ENCODE results near the gene COL6A3. TPM values are rescaled to one million over a fixed set of nuclear protein-coding genes. Genes with fewer than 3 reads are reported as not detected.

The COL6A3 gene
- total and polyA plus RNA-seq, 3 experiments from 2014 or later = 0.56 to 9.5 (median 7.0) TPM

DNA sequence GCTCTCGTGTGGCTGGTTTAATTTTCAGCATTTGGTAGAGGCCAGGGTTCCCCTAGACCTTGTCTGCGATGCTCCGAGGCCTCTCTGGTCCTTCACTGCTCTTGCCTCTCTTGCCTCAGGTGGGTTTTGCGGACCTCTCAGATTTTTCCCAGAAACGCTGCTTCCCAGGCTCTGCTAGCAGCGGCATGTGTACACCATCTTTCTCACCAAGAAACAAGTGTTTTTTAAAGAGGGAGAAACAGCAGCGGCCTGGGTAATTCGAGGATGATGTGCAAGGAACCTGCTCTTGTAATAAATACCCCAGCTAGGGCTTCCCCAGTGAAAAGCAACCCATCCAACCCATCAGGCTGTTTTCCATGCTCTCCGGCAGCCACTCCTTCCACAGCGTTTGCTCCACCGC is 33.5 kb upstream of the COL6A3 start:
- ChIA-PET POLR2A (no interaction called here), CTCF (interaction anchor here (1.5 kb wide), 1 partner anchor 13 kb away, joined by 5 read pairs; no protein-coding TSS in a partner anchor)
- peak overlapping the region in 1 of 8 donors; percentile 43 for H3K27ac Mint-ChIP-seq
- Histone ChIP-seq H3K27ac (ENCODE audit: low read depth, low read length) (no peak overlapping the region), H3K36me3 (ENCODE audit: insufficient read depth, low read length) (no peaks in the 10 kb centered on the region), H3K9me3 (ENCODE audit: low read length) (no peaks in the 10 kb centered on the region), H3K4me1 (ENCODE audit: insufficient read depth, low read length) (no peaks in the 10 kb centered on the region), H3K27me3 (ENCODE audit: insufficient read depth, low read length, poor library complexity, severe bottlenecking) (no peaks in the 10 kb centered on the region), H3K4me3 (ENCODE audit: low read length) (no peak overlapping the region)
- H3K27me3 Mint-ChIP-seq = peaks cover 0 to 3% of the 10 kb centered on the region in 2 donors
- no peak overlapping the region for H3K4me3 Mint-ChIP-seq
- H3K9me3 Mint-ChIP-seq = no peaks in the 10 kb centered on the region
- no peak for DNase-seq
- H3K4me1 Mint-ChIP-seq = no peaks in the 10 kb centered on the region
- no peaks in the 10 kb centered on the region for H3K36me3 Mint-ChIP-seq

DNA sequence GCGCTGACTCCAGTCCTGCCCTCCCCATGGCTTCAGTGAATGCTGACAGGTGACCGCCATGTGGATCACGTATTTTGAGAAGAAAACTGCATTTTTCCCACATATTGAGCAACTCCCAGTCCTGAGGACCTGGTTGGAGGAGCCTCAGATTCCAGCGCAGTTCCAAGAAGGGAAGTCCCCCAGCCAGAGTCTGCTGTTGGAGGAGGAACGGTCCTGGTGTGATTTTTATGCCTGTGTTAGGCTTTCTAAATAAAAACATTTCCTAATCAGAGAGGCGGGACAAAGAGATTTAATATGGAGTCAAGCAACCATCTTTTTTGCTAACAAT is 32.3 kb upstream of the COL6A3 start:
- H3K9me3 ChIP-seq (ENCODE audit: low read length) = no peaks in the 10 kb centered on the region
- H3K4me1 Mint-ChIP-seq = peaks cover 7 to 10% (median 10%) of the 10 kb centered on the region in 3 donors
- no peak overlapping the region for H3K27ac Mint-ChIP-seq
- H3K9me3 Mint-ChIP-seq = no peaks in the 10 kb centered on the region
- H3K4me1 ChIP-seq (ENCODE audit: insufficient read depth, low read length) = peaks cover 7% of the 10 kb centered on the region
- peaks cover 0 to 1% of the 10 kb centered on the region in 2 donors for H3K27me3 Mint-ChIP-seq
- POLR2A ChIA-PET = no interaction called here
- H3K36me3 Mint-ChIP-seq = no peaks in the 10 kb centered on the region
- no peaks in the 10 kb centered on the region for H3K36me3 ChIP-seq (ENCODE audit: insufficient read depth, low read length)
- H3K27me3 ChIP-seq (ENCODE audit: insufficient read depth, low read length, poor library complexity, severe bottlenecking) = no peaks in the 10 kb centered on the region
- CTCF ChIA-PET = no interaction called here
- H3K27ac ChIP-seq (ENCODE audit: low read depth, low read length) = no peak overlapping the region
- DNase-seq = no peak
- no peak overlapping the region for H3K4me3 ChIP-seq (ENCODE audit: low read length)
- no peak overlapping the region for H3K4me3 Mint-ChIP-seq

DNA sequence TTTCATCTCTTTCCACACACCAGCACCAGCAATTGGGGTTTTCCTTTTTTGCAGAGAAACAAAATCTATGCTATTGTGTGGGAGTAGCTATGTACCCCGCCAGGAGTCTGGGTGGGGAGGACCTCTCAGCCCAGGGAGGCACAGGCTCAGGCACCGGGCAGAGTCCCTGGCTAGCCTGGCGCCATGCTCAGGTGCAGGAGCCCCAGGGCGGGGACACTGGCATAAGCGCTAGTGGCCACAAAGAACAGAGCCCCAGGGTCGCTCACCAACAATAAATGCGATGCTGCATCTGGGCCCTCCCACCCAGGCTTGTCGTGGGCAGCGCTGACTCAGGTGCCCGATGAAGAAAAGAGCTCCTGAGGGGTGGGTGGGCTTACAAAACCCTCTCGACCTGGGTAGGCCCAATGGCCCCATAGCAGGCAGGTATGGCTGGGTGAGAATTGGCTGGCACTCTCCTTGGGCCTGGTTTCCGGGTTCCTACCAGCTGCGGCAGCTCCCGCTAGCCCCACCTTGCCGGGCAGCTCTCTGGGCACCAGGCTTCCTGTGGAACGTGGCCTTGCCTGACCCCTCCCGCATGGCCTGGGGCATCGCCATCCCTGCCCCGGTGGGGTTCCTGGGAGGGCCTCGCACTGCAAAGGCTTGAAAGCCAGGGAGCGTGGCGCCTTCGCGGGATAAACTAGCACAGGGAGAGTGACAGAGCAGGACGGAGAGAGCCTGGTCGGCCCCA is 31.8 kb upstream of the COL6A3 start:
- Histone ChIP-seq H3K4me3 (ENCODE audit: low read length) (no peak overlapping the region), H3K27ac (ENCODE audit: low read depth, low read length) (no peak overlapping the region), H3K9me3 (ENCODE audit: low read length) (no peaks in the 10 kb centered on the region), H3K36me3 (ENCODE audit: insufficient read depth, low read length) (no peaks in the 10 kb centered on the region), H3K27me3 (ENCODE audit: insufficient read depth, low read length, poor library complexity, severe bottlenecking) (no peaks in the 10 kb centered on the region), H3K4me1 (ENCODE audit: insufficient read depth, low read length) (peaks cover 13% of the 10 kb centered on the region)
- H3K9me3 Mint-ChIP-seq = no peaks in the 10 kb centered on the region
- no peak overlapping the region for H3K4me3 Mint-ChIP-seq
- ChIA-PET CTCF (no interaction called here), POLR2A (no interaction called here)
- no peak for DNase-seq
- peaks cover 0 to 1% of the 10 kb centered on the region in 2 donors for H3K27me3 Mint-ChIP-seq
- H3K36me3 Mint-ChIP-seq = no peaks in the 10 kb centered on the region
- no peak overlapping the region for H3K27ac Mint-ChIP-seq
- H3K4me1 Mint-ChIP-seq = peaks cover 11 to 16% (median 15%) of the 10 kb centered on the region in 3 donors

DNA sequence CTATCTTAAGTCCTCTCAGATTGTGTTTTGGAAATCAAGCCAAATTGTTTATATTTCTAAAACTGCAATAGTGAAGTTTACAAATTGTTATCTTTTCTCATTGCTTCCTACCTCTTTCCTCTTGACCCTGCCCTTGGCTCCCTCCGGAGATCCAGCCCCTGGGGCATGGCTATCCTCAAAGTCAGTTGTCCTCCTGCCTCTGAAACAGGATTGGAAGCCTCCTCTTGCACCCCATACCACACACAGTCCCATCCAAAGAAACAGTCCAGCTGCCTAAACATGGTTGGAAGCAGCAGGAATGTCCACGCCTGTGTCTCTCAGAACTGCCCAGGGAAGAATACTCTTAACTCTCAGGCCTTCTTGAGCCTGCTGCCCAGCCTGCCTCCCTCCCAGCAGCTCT is 30.1 kb upstream of the COL6A3 start:
- CTCF ChIA-PET = interaction anchor here (2.7 kb wide), 1 partner anchor 22 kb away, joined by 10 read pairs; no protein-coding TSS in a partner anchor
- no peak overlapping the region for H3K27ac Mint-ChIP-seq
- POLR2A ChIA-PET = no interaction called here

DNA sequence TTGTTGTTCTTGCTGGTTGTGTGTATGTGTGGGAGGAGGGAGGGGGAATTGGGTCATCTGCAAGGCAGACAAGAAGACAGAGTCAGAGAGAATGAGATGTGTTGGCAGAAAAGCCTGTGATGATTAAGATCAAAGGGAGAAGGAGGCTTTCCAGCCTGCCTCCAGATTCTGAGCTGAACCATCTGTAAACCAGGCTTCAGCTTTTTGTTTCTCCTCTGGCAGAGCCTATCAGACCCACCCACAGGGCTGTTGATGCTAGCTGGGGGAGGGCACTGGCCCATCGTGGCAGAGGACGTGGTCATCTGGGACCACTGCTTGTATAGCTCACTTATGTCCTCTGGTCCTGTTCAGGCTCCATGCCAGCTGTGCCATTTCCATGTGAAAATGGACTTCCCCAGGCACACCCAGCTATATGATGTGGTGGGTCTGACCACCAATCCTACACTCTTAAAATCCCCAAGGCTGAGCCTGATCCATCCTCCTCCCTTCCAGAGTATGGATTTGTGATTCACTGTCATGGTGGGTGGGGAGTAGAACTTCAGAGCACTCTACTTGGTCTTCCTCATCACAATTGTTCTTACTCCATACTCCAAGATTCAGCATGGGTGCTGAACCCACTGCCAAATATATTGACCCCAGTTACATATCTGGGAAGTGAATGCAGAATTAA is 27.8 kb upstream of the COL6A3 start:
- Histone ChIP-seq H3K27me3 (ENCODE audit: insufficient read depth, low read length, poor library complexity, severe bottlenecking) (no peaks in the 10 kb centered on the region), H3K36me3 (ENCODE audit: insufficient read depth, low read length) (no peaks in the 10 kb centered on the region), H3K27ac (ENCODE audit: low read depth, low read length) (no peak overlapping the region), H3K4me1 (ENCODE audit: insufficient read depth, low read length) (peaks cover 38% of the 10 kb centered on the region), H3K4me3 (ENCODE audit: low read length) (no peak overlapping the region), H3K9me3 (ENCODE audit: low read length) (no peaks in the 10 kb centered on the region)
- Mint-ChIP-seq H3K9me3 (no peaks in the 10 kb centered on the region), H3K27ac (peak overlapping the region in 6 of 8 donors; percentile 10 to 72 (median 65)), H3K4me1 (peaks cover 18 to 31% (median 28%) of the 10 kb centered on the region in 3 donors), H3K36me3 (peaks cover 0 to 5% (median 0%) of the 10 kb centered on the region in 3 donors), H3K4me3 (no peak overlapping the region), H3K27me3 (peaks cover 0 to 1% of the 10 kb centered on the region in 2 donors)
- ChIA-PET POLR2A (no interaction called here), CTCF (interaction anchor here (1.1 to 2.3 kb wide), 3 partner anchors 20 to 34 kb away, joined by 3 to 9 read pairs (median 8); no protein-coding TSS in a partner anchor)
- peak in 1 of 5 donors; percentile 49 for DNase-seq

More for the DNA sequence above, 30.1 kb upstream of the COL6A3 start:
- H3K9me3 ChIP-seq (ENCODE audit: low read length) = no peaks in the 10 kb centered on the region
- no peak overlapping the region for H3K4me3 Mint-ChIP-seq
- H3K27me3 Mint-ChIP-seq = peaks cover 0 to 1% of the 10 kb centered on the region in 2 donors
- H3K27ac ChIP-seq (ENCODE audit: low read depth, low read length) = no peak overlapping the region
- H3K4me3 ChIP-seq (ENCODE audit: low read length) = no peak overlapping the region
- no peaks in the 10 kb centered on the region for H3K9me3 Mint-ChIP-seq
- no peaks in the 10 kb centered on the region for H3K27me3 ChIP-seq (ENCODE audit: insufficient read depth, low read length, poor library complexity, severe bottlenecking)
- peaks cover 23% of the 10 kb centered on the region for H3K4me1 ChIP-seq (ENCODE audit: insufficient read depth, low read length)
- no peaks in the 10 kb centered on the region for H3K36me3 ChIP-seq (ENCODE audit: insufficient read depth, low read length)
- H3K4me1 Mint-ChIP-seq = peaks cover 15 to 23% (median 20%) of the 10 kb centered on the region in 3 donors
- no peak for DNase-seq
- peaks cover 0 to 5% (median 0%) of the 10 kb centered on the region in 3 donors for H3K36me3 Mint-ChIP-seq

DNA sequence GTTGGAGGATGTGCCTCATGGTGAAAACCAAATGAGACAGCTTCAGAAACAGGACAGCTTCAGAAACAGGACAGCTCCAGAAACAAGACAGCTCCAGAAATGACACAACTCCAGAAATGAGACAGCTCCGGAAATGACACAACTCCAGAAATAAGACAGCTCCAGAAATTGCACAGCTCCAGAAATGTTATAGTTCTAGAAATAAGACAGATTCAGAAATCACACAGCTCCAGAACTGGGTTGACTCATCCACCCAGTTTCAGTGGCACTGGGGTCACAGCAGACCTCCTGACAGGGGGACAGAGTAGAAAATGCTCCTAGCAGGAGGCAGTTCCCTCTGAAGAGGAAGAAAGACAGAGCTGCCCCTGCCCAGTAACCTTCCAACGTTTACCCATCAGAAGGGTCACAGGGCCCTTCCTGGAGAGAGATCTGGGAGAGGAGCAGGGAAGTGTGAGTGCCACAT is 26.9 kb upstream of the COL6A3 start:
- Histone ChIP-seq H3K27ac (ENCODE audit: low read depth, low read length) (no peak overlapping the region), H3K4me1 (ENCODE audit: insufficient read depth, low read length) (peaks cover 46% of the 10 kb centered on the region), H3K9me3 (ENCODE audit: low read length) (no peaks in the 10 kb centered on the region), H3K27me3 (ENCODE audit: insufficient read depth, low read length, poor library complexity, severe bottlenecking) (no peaks in the 10 kb centered on the region), H3K4me3 (ENCODE audit: low read length) (no peak overlapping the region), H3K36me3 (ENCODE audit: insufficient read depth, low read length) (no peaks in the 10 kb centered on the region)
- H3K27me3 Mint-ChIP-seq = peaks cover 0 to 1% of the 10 kb centered on the region in 2 donors
- H3K4me3 Mint-ChIP-seq = no peak overlapping the region
- H3K36me3 Mint-ChIP-seq = peaks cover 0 to 5% (median 0%) of the 10 kb centered on the region in 3 donors
- H3K9me3 Mint-ChIP-seq = no peaks in the 10 kb centered on the region
- ChIA-PET CTCF (interaction anchor here (1.1 to 2.3 kb wide), 3 partner anchors 19 to 35 kb away, joined by 3 to 9 read pairs (median 8); no protein-coding TSS in a partner anchor), POLR2A (no interaction called here)
- DNase-seq = no peak
- H3K4me1 Mint-ChIP-seq = peaks cover 23 to 36% (median 34%) of the 10 kb centered on the region in 3 donors
- peak overlapping the region in 4 of 8 donors; percentile 23 to 61 (median 56) for H3K27ac Mint-ChIP-seq

DNA sequence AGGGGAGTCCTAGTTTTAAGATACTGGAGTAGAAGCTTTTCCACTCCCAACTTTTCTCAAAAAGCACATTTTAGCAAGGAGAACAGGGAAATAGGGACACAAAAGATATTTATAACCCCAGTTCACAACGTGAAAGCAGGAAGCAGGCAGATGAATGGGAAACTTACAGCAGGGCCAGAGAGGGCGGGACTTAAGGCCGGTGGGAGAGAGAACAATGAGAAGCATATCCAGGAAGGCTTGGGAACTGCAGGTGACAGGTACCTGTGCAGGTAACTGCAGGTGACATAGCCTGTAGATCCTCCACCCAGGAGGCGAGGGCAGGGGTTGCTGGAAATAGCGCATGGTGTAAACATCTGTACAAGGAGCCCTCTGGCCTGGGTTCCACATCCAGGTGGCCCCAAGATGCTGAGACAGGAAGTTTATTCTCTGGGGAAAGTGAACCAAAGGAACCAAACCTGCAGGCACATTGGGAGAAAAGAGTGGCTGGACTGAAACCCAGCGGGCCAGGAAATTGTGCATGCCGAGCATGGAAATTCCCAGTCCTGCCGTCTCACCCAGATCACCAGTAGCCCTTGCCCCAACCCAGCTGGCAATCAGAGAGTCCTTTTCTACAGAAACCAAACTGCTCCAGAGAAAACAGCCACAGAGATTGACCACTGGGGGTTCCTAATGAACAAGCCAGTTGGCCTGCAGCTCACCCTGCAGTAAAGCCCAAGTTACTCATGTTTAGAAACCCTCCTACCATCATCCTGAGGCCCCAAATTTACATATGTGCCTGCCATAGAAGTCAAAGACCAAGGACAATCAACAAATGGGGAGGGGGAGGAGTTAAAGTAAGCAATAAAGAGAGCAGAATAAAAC is 24.3 kb upstream of the COL6A3 start:
- ChIA-PET CTCF (interaction anchor here (2.3 kb wide), 1 partner anchor 17 kb away, joined by 9 read pairs; no protein-coding TSS in a partner anchor), POLR2A (no interaction called here)
- no peak for DNase-seq
- Histone ChIP-seq H3K27ac (ENCODE audit: low read depth, low read length) (no peak overlapping the region), H3K9me3 (ENCODE audit: low read length) (no peaks in the 10 kb centered on the region), H3K36me3 (ENCODE audit: insufficient read depth, low read length) (no peaks in the 10 kb centered on the region), H3K27me3 (ENCODE audit: insufficient read depth, low read length, poor library complexity, severe bottlenecking) (no peaks in the 10 kb centered on the region), H3K4me1 (ENCODE audit: insufficient read depth, low read length) (peaks cover 71% of the 10 kb centered on the region), H3K4me3 (ENCODE audit: low read length) (no peak overlapping the region)
- H3K27ac Mint-ChIP-seq = no peak overlapping the region
- no peak overlapping the region for H3K4me3 Mint-ChIP-seq
- no peaks in the 10 kb centered on the region for H3K27me3 Mint-ChIP-seq
- peaks cover 0 to 5% (median 0%) of the 10 kb centered on the region in 3 donors for H3K36me3 Mint-ChIP-seq
- H3K9me3 Mint-ChIP-seq = no peaks in the 10 kb centered on the region
- peaks cover 47 to 62% (median 59%) of the 10 kb centered on the region in 3 donors for H3K4me1 Mint-ChIP-seq
